Activated T-cell treated with anti-CD3 and anti-CD28 coated beads, Interleukin-2, amount 50 U/mL, for 48 hours (primary cell): ENCODE data around the gene GNAZ.
"Not testable (repeated sequence)": the region's sequence is repeated elsewhere in the genome, so short reads cannot be mapped to it uniquely, and the experiment has no call there.

Source experiments
- DNase-seq, 2 experiments: peaks; one replicate each; pipeline ENCODE4 v3.0.0-alpha.2; 2020

The GNAZ gene

GRCh38 chr22:23070418-23071229, at the start of gene GNAZ:
Gene GNAZ, plus strand, starts transcription at chr22:23070519. Its CDS starts 25,177 bp downstream, at chr22:23095696.
- DNase-seq = peak; percentile 39 to 52

- no peak for DNase-seq
Observed at GRCh38 chr22:23020659-23021293, 49.5 kb upstream of the GNAZ start.

- not testable (repeated sequence) for DNase-seq
Observed at GRCh38 chr22:23021660-23022353, 48.5 kb upstream of the GNAZ start.

- no peak for DNase-seq
Observed at GRCh38 chr22:23023294-23023693, 47.0 kb upstream of the GNAZ start.

GRCh38 chr22:23026777-23027176, 43.5 kb upstream of the GNAZ start:
- DNase-seq = no peak

GRCh38 chr22:23027849-23028248, 42.5 kb upstream of the GNAZ start:
- not testable (repeated sequence) for DNase-seq

GRCh38 chr22:23029521-23030228, 40.6 kb upstream of the GNAZ start:
- DNase-seq = no peak

GRCh38 chr22:23031381-23031780, 38.9 kb upstream of the GNAZ start:
- DNase-seq = no peak

GRCh38 chr22:23031786-23032185, 38.5 kb upstream of the GNAZ start:
- DNase-seq = no peak

GRCh38 chr22:23032658-23033057, 37.7 kb upstream of the GNAZ start:
- no peak for DNase-seq

- DNase-seq = no peak
Observed at GRCh38 chr22:23033116-23033905, 37.0 kb upstream of the GNAZ start.

- DNase-seq = no peak
Observed at GRCh38 chr22:23034621-23035556, 35.4 kb upstream of the GNAZ start.

GRCh38 chr22:23035557-23036277, 34.6 kb upstream of the GNAZ start:
- peak; percentile 29 to 36 for DNase-seq

- DNase-seq = no peak
Observed at GRCh38 chr22:23036684-23037428, 33.5 kb upstream of the GNAZ start.

GRCh38 chr22:23037429-23038333, 32.6 kb upstream of the GNAZ start:
- no peak for DNase-seq

GRCh38 chr22:23038334-23038642, 32.0 kb upstream of the GNAZ start:
- no peak for DNase-seq

GRCh38 chr22:23038902-23039301, 31.4 kb upstream of the GNAZ start:
- DNase-seq = no peak

- no peak for DNase-seq
Observed at GRCh38 chr22:23042179-23042578, 28.1 kb upstream of the GNAZ start.

- DNase-seq = no peak
Observed at GRCh38 chr22:23044570-23044969, 25.7 kb upstream of the GNAZ start.
